Measurements from ENCODE around the gene PTPRE.

PTPRE gene

GRCh38 chr10:128049226-128050120 is 142.6 kb downstream of the PTPRE start:
- DNase-seq, result no peak

DNA sequence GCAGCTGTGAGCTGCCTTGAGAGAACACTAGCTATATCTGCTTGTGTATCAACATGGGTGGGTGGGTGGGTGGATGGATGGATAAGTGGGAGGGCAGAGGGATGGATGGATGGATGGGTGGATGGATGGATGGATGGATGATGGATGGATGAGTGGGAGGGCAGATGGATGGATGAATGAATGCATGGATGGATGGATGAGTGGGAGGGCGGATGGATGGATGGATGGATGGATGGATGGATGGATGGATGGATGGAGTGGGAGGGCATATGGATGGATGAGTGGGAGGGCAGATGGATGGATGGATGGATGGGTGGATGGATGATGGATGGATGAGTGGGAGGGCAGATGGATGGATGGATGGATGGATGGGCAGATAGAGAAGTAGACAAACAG is 143.2 kb downstream of the PTPRE start:
- no peak for DNase-seq

DNA sequence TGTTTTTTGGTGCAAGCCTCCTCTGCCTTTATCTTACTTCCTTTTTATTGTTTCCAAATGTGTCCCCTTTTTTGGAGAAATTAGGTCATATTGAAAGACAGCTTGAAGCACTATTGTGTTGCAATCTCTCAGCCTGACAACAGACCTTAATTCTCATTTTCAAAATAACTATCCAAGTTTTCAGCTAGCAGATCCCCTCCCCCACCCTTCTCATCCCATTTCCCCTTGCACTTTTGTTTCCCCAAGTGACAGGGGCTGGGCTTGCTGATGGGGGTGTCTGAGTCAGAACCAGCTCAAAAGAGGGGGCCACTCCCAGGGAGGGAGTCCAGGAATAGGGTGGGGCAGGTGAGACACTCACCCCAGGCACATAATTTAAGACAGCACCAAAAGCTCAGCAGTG is 144.0 kb downstream of the PTPRE start:
- no peak for DNase-seq

DNA sequence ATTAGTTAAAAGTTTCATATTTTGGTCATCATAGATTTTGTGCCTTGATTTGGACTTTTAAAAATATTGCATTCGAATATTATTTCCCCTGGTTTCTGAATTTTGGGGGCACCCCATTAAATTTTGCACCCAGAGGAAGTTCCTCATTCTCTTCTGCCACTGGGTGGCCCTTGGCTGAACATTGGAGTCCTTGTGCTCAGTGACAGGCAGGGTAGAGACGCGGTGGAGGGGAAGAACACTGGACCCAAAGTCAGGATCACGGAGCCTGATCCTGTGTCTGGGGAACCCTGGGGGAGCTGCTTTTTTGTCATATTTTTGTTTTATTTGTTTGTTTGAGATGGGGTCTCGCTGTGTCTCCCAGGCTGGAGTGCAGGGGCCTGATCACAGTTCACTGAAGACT is 144.6 kb downstream of the PTPRE start:
- no peak for DNase-seq

DNA sequence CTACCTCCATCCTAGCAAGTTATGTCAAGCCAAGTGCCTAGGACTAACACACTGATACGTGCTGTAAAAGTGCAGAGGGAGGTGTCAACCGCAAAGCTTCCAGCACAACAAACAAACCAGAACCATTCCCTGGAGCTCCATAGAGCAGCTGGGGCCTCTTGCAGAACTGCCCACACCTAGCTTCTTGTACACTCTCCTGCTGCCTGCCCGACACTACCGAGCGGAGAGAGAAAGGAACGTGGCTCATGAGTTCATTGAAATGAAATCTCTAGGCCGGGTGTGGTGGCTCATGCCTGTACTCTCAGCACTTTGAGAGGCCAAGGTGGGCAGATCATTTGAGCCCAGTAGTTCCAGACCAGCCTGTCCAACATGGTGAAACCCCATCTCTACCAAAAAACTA is 145.8 kb downstream of the PTPRE start:
- no peak for DNase-seq

- no peak for DNase-seq
Measured at GRCh38 chr10:128053356-128053755, 146.5 kb downstream of the PTPRE start.

- no peak for DNase-seq
Measured at GRCh38 chr10:128054163-128054970, 147.5 kb downstream of the PTPRE start.

DNA sequence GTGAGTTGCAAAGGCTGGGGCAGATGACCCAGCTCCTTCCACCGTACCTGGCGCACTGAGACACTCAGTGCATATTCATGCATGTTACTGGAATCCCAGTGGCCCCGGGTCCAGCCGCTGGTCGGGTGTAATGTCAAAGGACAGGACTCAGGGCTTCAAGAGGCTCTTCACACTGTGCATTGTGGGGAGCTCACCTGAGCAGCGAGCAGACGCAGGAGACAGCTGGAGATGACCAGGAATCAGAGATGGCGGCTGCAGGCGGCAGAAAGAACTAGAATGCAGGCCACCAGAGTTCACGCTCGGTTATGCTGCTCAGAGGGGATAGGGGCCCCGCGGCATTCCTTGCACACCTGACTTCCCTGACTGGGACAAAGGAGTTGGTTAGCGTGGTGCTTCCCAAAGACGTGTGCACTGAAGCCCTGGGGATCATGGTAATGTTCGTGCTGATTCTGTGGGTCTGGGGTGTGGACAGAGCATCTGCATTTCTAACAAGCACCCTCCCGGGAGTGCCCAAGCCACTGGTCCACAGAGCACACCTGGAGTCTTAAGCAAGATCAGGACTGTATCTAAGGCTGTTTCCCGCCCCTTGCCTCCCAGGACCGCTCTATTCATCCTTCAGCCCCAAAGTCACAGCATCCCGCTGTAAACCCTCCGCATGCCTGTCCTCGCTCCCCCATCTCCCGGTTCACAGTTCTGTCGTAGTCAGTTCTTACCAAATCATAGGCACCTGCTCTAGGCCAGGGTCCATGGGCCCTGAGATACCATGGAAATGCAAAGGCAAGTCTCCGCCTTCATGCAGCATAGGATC is 148.4 kb downstream of the PTPRE start:
- no peak for DNase-seq

- DNase-seq, result no peak
Measured at GRCh38 chr10:128056303-128057050, 149.6 kb downstream of the PTPRE start.

DNA sequence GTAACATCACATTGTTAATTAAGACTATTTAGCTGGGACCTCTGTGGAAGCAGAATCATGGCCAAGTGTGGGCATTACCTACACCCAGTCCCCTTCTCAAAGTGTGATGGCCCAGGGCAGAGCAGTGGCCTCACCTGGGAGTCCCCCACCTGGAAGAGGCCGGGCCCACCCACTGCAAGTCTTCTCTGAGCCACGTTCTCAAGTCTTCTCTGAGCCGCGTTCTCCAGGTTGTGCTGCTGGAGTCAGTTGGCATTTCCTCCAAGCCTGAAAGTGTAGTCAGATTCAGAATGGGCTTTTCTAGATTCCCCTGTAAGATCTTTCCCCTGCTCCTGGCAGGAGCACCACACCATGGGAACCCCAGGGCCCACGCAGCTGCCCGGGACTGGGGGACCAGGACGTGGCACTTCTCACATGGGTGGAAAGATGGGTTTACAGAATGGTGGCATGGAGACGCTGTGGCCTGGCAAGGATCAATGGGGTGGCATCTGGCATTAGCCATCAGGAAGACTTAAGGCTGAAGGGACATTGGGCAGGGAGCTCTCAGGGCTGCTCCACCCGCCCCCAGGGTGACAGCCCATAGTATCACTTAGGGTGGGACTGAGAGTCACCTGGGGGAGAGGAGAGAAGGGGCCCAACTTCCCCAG is 151.3 kb downstream of the PTPRE start:
- no peak for DNase-seq

- no peak for DNase-seq
Measured at GRCh38 chr10:128058750-128059134, 151.8 kb downstream of the PTPRE start.

- no peak for DNase-seq
Measured at GRCh38 chr10:128059266-128059981, 152.5 kb downstream of the PTPRE start.

DNA sequence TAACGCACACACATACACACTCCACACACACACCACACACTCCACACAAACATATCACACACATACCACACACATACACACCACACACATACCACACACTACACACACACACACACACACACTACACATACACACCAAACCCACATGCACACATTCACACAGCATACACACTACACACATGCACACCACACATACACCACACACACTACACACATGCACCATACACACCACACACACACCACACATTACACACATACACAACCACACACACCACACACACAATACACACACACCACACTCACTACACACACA is 153.0 kb downstream of the PTPRE start:
- DNase-seq, result no peak

GRCh38 chr10:128060341-128061250 is 153.7 kb downstream of the PTPRE start:
- no peak for DNase-seq

GRCh38 chr10:128061306-128062300 is 154.7 kb downstream of the PTPRE start:
- DNase-seq, result no peak

GRCh38 chr10:128062331-128062880 is 155.5 kb downstream of the PTPRE start:
- DNase-seq, result no peak

GRCh38 chr10:128062881-128063563 is 156.1 kb downstream of the PTPRE start:
- DNase-seq, result no peak

GRCh38 chr10:128063736-128064107 is 156.8 kb downstream of the PTPRE start:
- DNase-seq, result no peak
